Fibroblast of mammary gland (primary cell): ENCODE results near the gene MST1R.
"Not testable (repeated sequence)": the region's sequence is repeated elsewhere in the genome, so short reads cannot be mapped to it uniquely, and the experiment has no call there.

ENCODE experiments used
- DNase-seq: peaks from one replicate; pipeline ENCODE4 v3.0.0-alpha.2; 2010; ENCODE audit warnings: low read depth
- H3K4me3 ChIP-seq: 2 replicates; pipeline ENCODE4 v1.5.1; 2011; ENCODE audit warnings: low read depth, mild to moderate bottlenecking, low read length, moderate library complexity; ENCODE audit not compliant: control insufficient read depth
- CTCF ChIP-seq: conservative IDR thresholded peaks from 2 replicates; pipeline ENCODE4 v1.5.1; 2011; ENCODE audit warnings: low read depth, low read length, inconsistent platforms; ENCODE audit not compliant: control insufficient read depth, insufficient read depth

Gene MST1R

GRCh38 chr3:49903451-49904424, at the start of gene MST1R:
MST1R (minus strand) TSS chr3:49903873; CDS start chr3:49903609, 264 bp downstream.
- H3K4me3 ChIP-seq = peak within 1 kb of the TSS; percentile 34
- peak; percentile 12 for DNase-seq

DNA sequence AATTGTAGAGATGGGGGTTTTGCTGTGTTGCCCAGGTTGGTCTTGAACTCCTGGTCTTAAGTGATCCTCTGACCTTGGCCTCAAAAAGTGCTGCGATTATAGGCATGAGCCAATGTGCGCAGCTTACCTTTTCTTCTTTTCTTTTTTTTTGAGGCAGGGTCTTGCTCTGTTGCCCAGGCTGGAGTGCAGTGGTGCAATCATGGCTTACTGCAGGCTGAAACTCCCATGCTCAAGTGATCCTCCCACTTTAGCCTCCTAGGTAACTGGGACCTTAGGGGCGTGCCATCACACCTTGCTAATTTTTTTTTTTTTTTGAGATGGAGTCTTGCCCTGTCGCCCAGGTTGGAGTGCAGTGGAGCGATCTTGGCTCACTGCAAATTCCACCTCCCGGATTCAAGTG, 49.3 kb upstream of the MST1R start:
- no peak overlapping the region for H3K4me3 ChIP-seq
- TF ChIP-seq CTCF = no peak
- no peak for DNase-seq

More at GRCh38 chr3:49903451-49904424, at the start of gene MST1R:
- no peak for TF ChIP-seq CTCF

- no peak for TF ChIP-seq CTCF
- no peak for DNase-seq
- H3K4me3 ChIP-seq = no peak overlapping the region
These were observed 39.0 kb upstream of the MST1R start for GRCh38 chr3:49942651-49943050.

DNA sequence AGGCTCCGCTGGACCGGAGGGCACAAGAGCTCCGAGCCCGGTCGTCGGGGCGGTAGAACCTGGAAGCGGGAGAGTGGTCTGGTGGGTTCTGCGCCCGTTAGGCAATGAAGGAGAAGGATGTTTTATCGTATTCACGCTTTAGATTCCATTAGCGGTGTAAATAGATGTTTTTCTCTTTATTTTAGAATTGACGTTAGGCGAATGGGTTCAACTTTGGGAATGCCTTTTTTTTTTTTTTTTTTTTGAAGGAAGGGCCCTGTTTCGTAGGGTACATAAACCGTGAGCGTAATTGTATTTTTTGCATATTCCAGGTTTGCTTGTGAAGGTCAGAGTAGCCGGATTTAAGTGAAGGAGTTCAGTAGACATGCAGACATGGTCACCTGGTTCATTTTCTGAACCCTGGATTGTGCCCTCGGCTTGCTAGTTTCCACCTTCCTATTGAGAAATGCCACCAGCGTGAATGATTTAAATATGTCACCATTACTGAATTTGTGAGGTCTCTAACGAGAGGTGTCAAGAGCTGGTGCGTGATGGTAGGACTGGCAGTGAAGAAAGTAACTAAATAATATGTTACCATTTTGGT, 37.1 kb upstream of the MST1R start:
- H3K4me3 ChIP-seq = peak overlapping the region; percentile 63
- DNase-seq = no peak
- TF ChIP-seq CTCF = no peak

GRCh38 chr3:49939858-49940666, 36.4 kb upstream of the MST1R start, which contains the start of gene RBM6:
RBM6 (plus strand) TSS chr3:49940150; CDS start chr3:49962642, 22,492 bp downstream.
- peak; percentile 98 for DNase-seq
- H3K4me3 ChIP-seq = peak within 1 kb of the TSS; percentile 63
- no peak for TF ChIP-seq CTCF

- TF ChIP-seq CTCF = no peak
- H3K4me3 ChIP-seq = no peak overlapping the region
- peak; percentile 14 for DNase-seq
These were observed 33.4 kb upstream of the MST1R start for GRCh38 chr3:49937090-49937489.

DNA sequence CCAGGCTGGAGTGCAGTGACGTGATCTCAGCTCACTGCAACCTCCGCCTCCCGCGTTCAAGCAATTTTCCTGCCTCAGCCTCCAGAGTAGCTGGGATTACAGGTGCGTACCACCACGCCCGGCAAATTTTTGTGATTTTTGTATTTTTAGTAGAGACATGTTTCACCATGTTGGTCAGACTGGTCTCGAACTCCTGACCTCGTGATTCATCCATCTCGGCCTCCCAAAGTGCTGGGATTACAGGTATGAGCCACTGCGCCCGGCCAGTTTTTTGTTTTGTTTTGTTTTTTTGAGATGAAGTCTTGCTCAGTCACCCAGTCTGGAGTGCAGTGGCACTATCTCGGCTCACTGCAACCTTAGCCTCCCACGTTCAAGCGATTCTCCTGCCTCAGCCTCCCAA, 28.6 kb upstream of the MST1R start:
- not testable (repeated sequence) for H3K4me3 ChIP-seq, DNase-seq
